OCI-LY1 (cell line): ENCODE data around the gene AWAT1.

Experiments used
- CTCF ChIP-seq: fragments of 200-600 bp; sonication (generic), shearing (Covaris generic); IDR thresholded peaks from 2 replicates; pipeline ENCODE4 v1.5.1; 2017; ENCODE audit warnings: mild to moderate bottlenecking, antibody characterized with exemption, low read length, moderate library complexity, mixed read lengths
- EZH2 ChIP-seq: fragments of 200-600 bp; sonication (generic), shearing (Covaris generic); IDR thresholded peaks from 2 replicates; pipeline ENCODE4 v1.8.0; 2017; ENCODE audit warnings: borderline replicate concordance, mixed run types, mild to moderate bottlenecking, antibody characterized with exemption, low read length, moderate library complexity, mixed read lengths

GRCh38 chrX:70268034-70268433 lies 33.6 kb downstream of the AWAT1 start, which contains the start of gene ARR3:
- no peak for TF ChIP-seq CTCF
- no peak for TF ChIP-seq EZH2
